HepG2 (cell line): ENCODE measurements around the gene APOBEC3C. TPM values are rescaled to one million over a fixed set of nuclear protein-coding genes. Genes with fewer than 3 reads are reported as not detected.

Experiments used
- REXO4 ChIP-seq: sonication (generic); formaldehyde crosslinking; IDR thresholded peaks from 2 replicates; pipeline ENCODE4 v1.8.0; 2022; ENCODE audit warnings: missing genetic modification reagents, mild to moderate bottlenecking, borderline replicate concordance
- ZNF205 ChIP-seq: IDR thresholded peaks from 2 replicates; pipeline ENCODE4 v1.6.1; 2018; ENCODE audit warnings: missing biosample characterization, missing genetic modification reagents
- ZNF430 ChIP-seq: sonication (generic); formaldehyde crosslinking; IDR thresholded peaks from 2 replicates; pipeline ENCODE4 v1.9.0; 2021; ENCODE audit warnings: mild to moderate bottlenecking, missing genetic modification reagents
- ZNF598 ChIP-seq: sonication (generic); formaldehyde crosslinking; IDR thresholded peaks from 2 replicates; pipeline ENCODE4 v1.5.1; 2020; ENCODE audit warnings: mild to moderate bottlenecking, missing genetic modification reagents, borderline replicate concordance
- ZNF891 ChIP-seq: sonication (generic); formaldehyde crosslinking; IDR thresholded peaks from 2 replicates; pipeline ENCODE4 v1.5.0; 2020; ENCODE audit warnings: mild to moderate bottlenecking, missing genetic modification reagents
- polyA plus RNA-seq, 8 experiments: library from polyadenylated mRNA; depleted of rRNA in 3 of 8; stranded (reverse) in 7 of 8; unstranded in 1 of 8; fragments of >200 nt; fragmentation: Illumina TruSeq in 4 of 8; extraction: Trizol in 4 of 8; gene quantifications; 2 replicates each; pipeline versions ENCODE4 v1.2.1 to v1.2.3, GENCODE V29; 2011 to 2016; ENCODE audit warnings: low read depth in 4 of 8, missing spikeins in 1 of 8, mixed read lengths in 1 of 8; ENCODE audit not compliant: insufficient read depth in 1 of 8
- total RNA-seq, 5 experiments: library from RNA; depleted of rRNA; stranded (reverse); fragments of >200 nt; fragmentation: Illumina TruSeq; extraction: Trizol; gene quantifications; 2 replicates each; pipeline ENCODE4 v1.2.3, GENCODE V29; 2016; ENCODE audit warnings: low read depth in 1 of 5
- TF ChIP-seq, protein P1 (sequence below): sonication (generic); formaldehyde crosslinking; IDR thresholded peaks from 2 replicates; pipeline ENCODE4 v1.5.0; 2020; ENCODE audit warnings: mild to moderate bottlenecking, missing genetic modification reagents, borderline replicate concordance
- TF ChIP-seq, protein P2 (sequence below): sonication (generic); formaldehyde crosslinking; conservative IDR thresholded peaks from 2 replicates; pipeline ENCODE4 v1.4.0; 2020; ENCODE audit warnings: missing genetic modification reagents
- TF ChIP-seq, protein P3 (sequence below): fragments of 450-650 bp; IDR thresholded peaks from 2 replicates; pipeline ENCODE4 v1.6.1; 2017

Gene APOBEC3C
- total and polyA plus RNA-seq, 2 of the 13 experiments (the other 11 are each of a cell fraction or from before 2014, with no cell fraction given) = 8.9 to 27.6 TPM

DNA sequence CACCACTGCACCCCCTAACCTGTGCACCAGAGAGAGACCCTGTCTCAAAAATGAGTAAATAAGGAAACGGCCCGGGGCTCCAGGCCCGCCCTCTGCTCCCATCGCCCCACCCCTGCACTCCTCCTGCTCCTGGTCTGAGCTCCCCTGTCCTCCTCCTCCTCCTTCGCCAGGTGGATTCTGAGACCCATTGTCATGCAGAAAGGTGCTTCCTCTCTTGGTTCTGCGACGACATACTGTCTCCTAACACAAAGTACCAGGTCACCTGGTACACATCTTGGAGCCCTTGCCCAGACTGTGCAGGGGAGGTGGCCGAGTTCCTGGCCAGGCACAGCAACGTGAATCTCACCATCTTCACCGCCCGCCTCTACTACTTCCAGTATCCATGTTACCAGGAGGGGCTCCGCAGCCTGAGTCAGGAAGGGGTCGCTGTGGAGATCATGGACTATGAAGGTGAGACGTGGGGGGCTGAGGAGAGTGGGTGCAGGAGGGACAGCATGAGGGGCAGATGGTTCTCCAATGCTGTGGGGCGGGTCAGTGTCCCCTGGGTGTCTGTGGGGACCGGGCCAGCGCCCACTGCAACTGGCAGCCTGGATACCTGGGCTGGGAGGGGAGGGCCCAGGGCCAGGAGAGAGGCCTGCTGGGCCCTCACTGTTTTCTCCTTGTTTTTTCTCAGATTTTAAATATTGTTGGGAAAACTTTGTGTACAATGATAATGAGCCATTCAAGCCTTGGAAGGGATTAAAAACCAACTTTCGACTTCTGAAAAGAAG, 3.7 kb downstream of the APOBEC3C start (continued):
- TF ChIP-seq, protein P1, sequence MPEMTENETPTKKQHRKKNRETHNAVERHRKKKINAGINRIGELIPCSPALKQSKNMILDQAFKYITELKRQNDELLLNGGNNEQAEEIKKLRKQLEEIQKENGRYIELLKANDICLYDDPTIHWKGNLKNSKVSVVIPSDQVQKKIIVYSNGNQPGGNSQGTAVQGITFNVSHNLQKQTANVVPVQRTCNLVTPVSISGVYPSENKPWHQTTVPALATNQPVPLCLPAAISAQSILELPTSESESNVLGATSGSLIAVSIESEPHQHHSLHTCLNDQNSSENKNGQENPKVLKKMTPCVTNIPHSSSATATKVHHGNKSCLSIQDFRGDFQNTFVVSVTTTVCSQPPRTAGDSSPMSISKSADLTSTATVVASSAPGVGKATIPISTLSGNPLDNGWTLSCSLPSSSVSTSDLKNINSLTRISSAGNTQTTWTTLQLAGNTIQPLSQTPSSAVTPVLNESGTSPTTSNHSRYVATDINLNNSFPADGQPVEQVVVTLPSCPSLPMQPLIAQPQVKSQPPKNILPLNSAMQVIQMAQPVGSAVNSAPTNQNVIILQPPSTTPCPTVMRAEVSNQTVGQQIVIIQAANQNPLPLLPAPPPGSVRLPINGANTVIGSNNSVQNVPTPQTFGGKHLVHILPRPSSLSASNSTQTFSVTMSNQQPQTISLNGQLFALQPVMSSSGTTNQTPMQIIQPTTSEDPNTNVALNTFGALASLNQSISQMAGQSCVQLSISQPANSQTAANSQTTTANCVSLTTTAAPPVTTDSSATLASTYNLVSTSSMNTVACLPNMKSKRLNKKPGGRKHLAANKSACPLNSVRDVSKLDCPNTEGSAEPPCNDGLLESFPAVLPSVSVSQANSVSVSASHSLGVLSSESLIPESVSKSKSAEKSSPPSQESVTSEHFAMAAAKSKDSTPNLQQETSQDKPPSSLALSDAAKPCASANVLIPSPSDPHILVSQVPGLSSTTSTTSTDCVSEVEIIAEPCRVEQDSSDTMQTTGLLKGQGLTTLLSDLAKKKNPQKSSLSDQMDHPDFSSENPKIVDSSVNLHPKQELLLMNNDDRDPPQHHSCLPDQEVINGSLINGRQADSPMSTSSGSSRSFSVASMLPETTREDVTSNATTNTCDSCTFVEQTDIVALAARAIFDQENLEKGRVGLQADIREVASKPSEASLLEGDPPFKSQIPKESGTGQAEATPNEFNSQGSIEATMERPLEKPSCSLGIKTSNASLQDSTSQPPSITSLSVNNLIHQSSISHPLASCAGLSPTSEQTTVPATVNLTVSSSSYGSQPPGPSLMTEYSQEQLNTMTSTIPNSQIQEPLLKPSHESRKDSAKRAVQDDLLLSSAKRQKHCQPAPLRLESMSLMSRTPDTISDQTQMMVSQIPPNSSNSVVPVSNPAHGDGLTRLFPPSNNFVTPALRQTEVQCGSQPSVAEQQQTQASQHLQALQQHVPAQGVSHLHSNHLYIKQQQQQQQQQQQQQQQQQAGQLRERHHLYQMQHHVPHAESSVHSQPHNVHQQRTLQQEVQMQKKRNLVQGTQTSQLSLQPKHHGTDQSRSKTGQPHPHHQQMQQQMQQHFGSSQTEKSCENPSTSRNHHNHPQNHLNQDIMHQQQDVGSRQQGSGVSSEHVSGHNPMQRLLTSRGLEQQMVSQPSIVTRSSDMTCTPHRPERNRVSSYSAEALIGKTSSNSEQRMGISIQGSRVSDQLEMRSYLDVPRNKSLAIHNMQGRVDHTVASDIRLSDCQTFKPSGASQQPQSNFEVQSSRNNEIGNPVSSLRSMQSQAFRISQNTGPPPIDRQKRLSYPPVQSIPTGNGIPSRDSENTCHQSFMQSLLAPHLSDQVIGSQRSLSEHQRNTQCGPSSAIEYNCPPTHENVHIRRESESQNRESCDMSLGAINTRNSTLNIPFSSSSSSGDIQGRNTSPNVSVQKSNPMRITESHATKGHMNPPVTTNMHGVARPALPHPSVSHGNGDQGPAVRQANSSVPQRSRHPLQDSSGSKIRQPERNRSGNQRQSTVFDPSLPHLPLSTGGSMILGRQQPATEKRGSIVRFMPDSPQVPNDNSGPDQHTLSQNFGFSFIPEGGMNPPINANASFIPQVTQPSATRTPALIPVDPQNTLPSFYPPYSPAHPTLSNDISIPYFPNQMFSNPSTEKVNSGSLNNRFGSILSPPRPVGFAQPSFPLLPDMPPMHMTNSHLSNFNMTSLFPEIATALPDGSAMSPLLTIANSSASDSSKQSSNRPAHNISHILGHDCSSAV (CRISPR knock-in tag) = no peak
- TF ChIP-seq ZNF205 = no peak
- TF ChIP-seq ZNF430 (CRISPR knock-in tag) = no peak
- TF ChIP-seq, protein P2, sequence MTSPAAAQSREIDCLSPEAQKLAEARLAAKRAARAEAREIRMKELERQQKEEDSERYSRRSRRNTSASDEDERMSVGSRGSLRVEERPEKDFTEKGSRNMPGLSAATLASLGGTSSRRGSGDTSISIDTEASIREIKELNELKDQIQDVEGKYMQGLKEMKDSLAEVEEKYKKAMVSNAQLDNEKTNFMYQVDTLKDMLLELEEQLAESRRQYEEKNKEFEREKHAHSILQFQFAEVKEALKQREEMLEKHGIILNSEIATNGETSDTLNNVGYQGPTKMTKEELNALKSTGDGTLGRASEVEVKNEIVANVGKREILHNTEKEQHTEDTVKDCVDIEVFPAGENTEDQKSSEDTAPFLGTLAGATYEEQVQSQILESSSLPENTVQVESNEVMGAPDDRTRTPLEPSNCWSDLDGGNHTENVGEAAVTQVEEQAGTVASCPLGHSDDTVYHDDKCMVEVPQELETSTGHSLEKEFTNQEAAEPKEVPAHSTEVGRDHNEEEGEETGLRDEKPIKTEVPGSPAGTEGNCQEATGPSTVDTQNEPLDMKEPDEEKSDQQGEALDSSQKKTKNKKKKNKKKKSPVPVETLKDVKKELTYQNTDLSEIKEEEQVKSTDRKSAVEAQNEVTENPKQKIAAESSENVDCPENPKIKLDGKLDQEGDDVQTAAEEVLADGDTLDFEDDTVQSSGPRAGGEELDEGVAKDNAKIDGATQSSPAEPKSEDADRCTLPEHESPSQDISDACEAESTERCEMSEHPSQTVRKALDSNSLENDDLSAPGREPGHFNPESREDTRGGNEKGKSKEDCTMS = no peak
- TF ChIP-seq REXO4 = no peak
- TF ChIP-seq ZNF598 = no peak
- no peak for TF ChIP-seq ZNF891 (CRISPR knock-in tag)
- TF ChIP-seq, protein P3, sequence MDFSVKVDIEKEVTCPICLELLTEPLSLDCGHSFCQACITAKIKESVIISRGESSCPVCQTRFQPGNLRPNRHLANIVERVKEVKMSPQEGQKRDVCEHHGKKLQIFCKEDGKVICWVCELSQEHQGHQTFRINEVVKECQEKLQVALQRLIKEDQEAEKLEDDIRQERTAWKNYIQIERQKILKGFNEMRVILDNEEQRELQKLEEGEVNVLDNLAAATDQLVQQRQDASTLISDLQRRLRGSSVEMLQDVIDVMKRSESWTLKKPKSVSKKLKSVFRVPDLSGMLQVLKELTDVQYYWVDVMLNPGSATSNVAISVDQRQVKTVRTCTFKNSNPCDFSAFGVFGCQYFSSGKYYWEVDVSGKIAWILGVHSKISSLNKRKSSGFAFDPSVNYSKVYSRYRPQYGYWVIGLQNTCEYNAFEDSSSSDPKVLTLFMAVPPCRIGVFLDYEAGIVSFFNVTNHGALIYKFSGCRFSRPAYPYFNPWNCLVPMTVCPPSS = no peak
